ENCODE measurements around the gene OSBPL1A. TPM values are rescaled to one million over a fixed set of nuclear protein-coding genes. Genes with fewer than 3 reads are reported as not detected.

OSBPL1A gene
- total RNA-seq, 1 donor from 2014 or later: 82.8 TPM

- DNase-seq: no peak
- H3K36me3 ChIP-seq: peaks cover 5% of the 10 kb centered on the region
- H3K27me3 ChIP-seq (ENCODE audit: low read depth): no peaks in the 10 kb centered on the region
- no peak for TF ChIP-seq CTCF (IDR thresholded peaks at IDR 0.05; ENCODE audit: borderline replicate concordance)
- H3K4me1 ChIP-seq: peaks cover 65% of the 10 kb centered on the region
- no peak overlapping the region for H3K4me3 ChIP-seq
- no peaks in the 10 kb centered on the region for H3K9me3 ChIP-seq (replicated peaks)
- intact Hi-C loops (cut with micrococcal nuclease): no loop called here
- H3K27ac ChIP-seq (replicated peaks): peak overlapping the region; percentile 44
These were observed 177.9 kb downstream of the OSBPL1A start for GRCh38 chr18:24219561-24220317.

GRCh38 chr18:24214913-24215312, 182.7 kb downstream of the OSBPL1A start:
- no peak for DNase-seq
- TF ChIP-seq CTCF (IDR thresholded peaks at IDR 0.05; ENCODE audit: borderline replicate concordance): no peak
- Histone ChIP-seq H3K4me3 (no peak overlapping the region), H3K36me3 (no peaks in the 10 kb centered on the region), H3K27ac (replicated peaks) (peak overlapping the region; percentile 74), H3K9me3 (replicated peaks) (no peaks in the 10 kb centered on the region), H3K4me1 (peaks cover 60% of the 10 kb centered on the region), H3K27me3 (ENCODE audit: low read depth) (no peaks in the 10 kb centered on the region)
- intact Hi-C loops (cut with micrococcal nuclease): no loop called here

GRCh38 chr18:24214144-24214543, 183.5 kb downstream of the OSBPL1A start:
- Histone ChIP-seq H3K27me3 (ENCODE audit: low read depth) (no peaks in the 10 kb centered on the region), H3K4me1 (peaks cover 52% of the 10 kb centered on the region), H3K4me3 (no peak overlapping the region), H3K9me3 (replicated peaks) (no peaks in the 10 kb centered on the region), H3K36me3 (peaks cover 5% of the 10 kb centered on the region), H3K27ac (replicated peaks) (peak overlapping the region; percentile 74)
- TF ChIP-seq CTCF (IDR thresholded peaks at IDR 0.05; ENCODE audit: borderline replicate concordance): no peak
- intact Hi-C loops (cut with micrococcal nuclease): no loop called here
- no peak for DNase-seq

GRCh38 chr18:24212939-24213338, 184.7 kb downstream of the OSBPL1A start:
- Histone ChIP-seq H3K27ac (replicated peaks) (peak overlapping the region; percentile 74), H3K9me3 (replicated peaks) (no peaks in the 10 kb centered on the region), H3K4me3 (no peak overlapping the region), H3K36me3 (peaks cover 5% of the 10 kb centered on the region), H3K4me1 (peaks cover 55% of the 10 kb centered on the region), H3K27me3 (ENCODE audit: low read depth) (no peaks in the 10 kb centered on the region)
- no peak for DNase-seq
- TF ChIP-seq CTCF (IDR thresholded peaks at IDR 0.05; ENCODE audit: borderline replicate concordance): no peak
- intact Hi-C loops (cut with micrococcal nuclease): no loop called here

GRCh38 chr18:24209558-24209957, 188.1 kb downstream of the OSBPL1A start:
- no peak for DNase-seq
- no peaks in the 10 kb centered on the region for H3K27me3 ChIP-seq (ENCODE audit: low read depth)
- intact Hi-C loops (cut with micrococcal nuclease): no loop called here

More at GRCh38 chr18:24209558-24209957, 188.1 kb downstream of the OSBPL1A start:
- Histone ChIP-seq H3K36me3 (peaks cover 5% of the 10 kb centered on the region), H3K4me3 (no peak overlapping the region), H3K27ac (replicated peaks) (no peak overlapping the region), H3K4me1 (peaks cover 25% of the 10 kb centered on the region), H3K9me3 (replicated peaks) (no peaks in the 10 kb centered on the region)
- TF ChIP-seq CTCF (IDR thresholded peaks at IDR 0.05; ENCODE audit: borderline replicate concordance): no peak
